HG03460 (cell line): Measurements from ENCODE around the gene TUBGCP5.
"Not testable (repeated sequence)": the region's sequence is repeated elsewhere in the genome, so short reads cannot be mapped to it uniquely, and the experiment has no call there.

Experiments used
- ATAC-seq: cut with Tn5 transposase; IDR thresholded peaks from one replicate; pipeline ENCODE4 v1.9.1; 2021; ENCODE audit not compliant: unreplicated experiment

Gene TUBGCP5

GRCh38 chr15:23043535-23043934 lies 4.2 kb upstream of the TUBGCP5 start:
- not testable (repeated sequence) for ATAC-seq

GRCh38 chr15:23041736-23042135 lies 2.4 kb upstream of the TUBGCP5 start:
- ATAC-seq, result not testable (repeated sequence)

- ATAC-seq, result no peak
Measured at GRCh38 chr15:23039917-23040281, 530 bp upstream of the TUBGCP5 start.

- ATAC-seq, result peak; percentile 25
Measured at GRCh38 chr15:23038726-23039142, 635 bp downstream of the TUBGCP5 start.

GRCh38 chr15:23035964-23036566 lies 3.3 kb downstream of the TUBGCP5 start:
- ATAC-seq, result no peak

- no peak for ATAC-seq
Measured at GRCh38 chr15:23033979-23034378, 5.4 kb downstream of the TUBGCP5 start.

GRCh38 chr15:23026218-23026617 lies 13.2 kb downstream of the TUBGCP5 start:
- no peak for ATAC-seq

GRCh38 chr15:23022156-23022555 lies 17.2 kb downstream of the TUBGCP5 start:
- ATAC-seq, result no peak

- no peak for ATAC-seq
Measured at GRCh38 chr15:23014394-23015000, 24.9 kb downstream of the TUBGCP5 start.

- no peak for ATAC-seq
Measured at GRCh38 chr15:23013681-23014080, 25.7 kb downstream of the TUBGCP5 start.

GRCh38 chr15:23012616-23013015 lies 26.8 kb downstream of the TUBGCP5 start:
- not testable (repeated sequence) for ATAC-seq

GRCh38 chr15:23003736-23004135 lies 35.6 kb downstream of the TUBGCP5 start:
- no peak for ATAC-seq

- ATAC-seq, result no peak
Measured at GRCh38 chr15:23002920-23003319, 36.4 kb downstream of the TUBGCP5 start.

- no peak for ATAC-seq
Measured at GRCh38 chr15:22995795-22996194, 43.6 kb downstream of the TUBGCP5 start.

- no peak for ATAC-seq
Measured at GRCh38 chr15:22992024-22992326, 47.4 kb downstream of the TUBGCP5 start.

- ATAC-seq, result no peak
Measured at GRCh38 chr15:22989576-22990477, 49.5 kb downstream of the TUBGCP5 start.

- no peak for ATAC-seq
Measured at GRCh38 chr15:22988811-22989210, 50.6 kb downstream of the TUBGCP5 start.

- ATAC-seq, result not testable (repeated sequence)
Measured at GRCh38 chr15:22981931-22982330, 57.4 kb downstream of the TUBGCP5 start.

GRCh38 chr15:22981051-22981840 lies 58.1 kb downstream of the TUBGCP5 start:
- no peak for ATAC-seq

GRCh38 chr15:22980189-22981050 lies 58.9 kb downstream of the TUBGCP5 start, which contains the start of gene CYFIP1:
TSS of gene CYFIP1 (minus strand) at chr15:22980368. CDS start at chr15:22947285, 33,083 bp downstream.
- peak; percentile 61 for ATAC-seq
